MM.1S (cell line): Measurements from ENCODE around the gene LHPP.

Source experiments
- DNase-seq: peaks from one replicate; pipeline ENCODE4 v3.0.0-alpha.2; 2015
- H2AFZ ChIP-seq: fragments of 300-600 bp; sonication (generic); 2 replicates; pipeline ENCODE4 v1.6.0; 2016; ENCODE audit warnings: antibody characterized with exemption, low read length
- H3F3A ChIP-seq: fragments of 300-600 bp; sonication (generic); 2 replicates; pipeline ENCODE4 v1.6.1; 2016; ENCODE audit warnings: mild to moderate bottlenecking, antibody characterized with exemption, low read length, moderate library complexity, mixed read lengths; ENCODE audit not compliant: insufficient read depth
- H3K27ac ChIP-seq: fragments of 300-600 bp; sonication (generic); 2 replicates; pipeline ENCODE4 v1.5.1; 2016; ENCODE audit warnings: mild to moderate bottlenecking, low read length
- H3K27me3 ChIP-seq: fragments of 300-600 bp; sonication (generic); replicated peaks from 2 replicates; pipeline ENCODE4 v1.6.0; 2016; ENCODE audit warnings: low read length; ENCODE audit not compliant: insufficient read depth
- H3K36me3 ChIP-seq: fragments of 300-600 bp; sonication (generic); replicated peaks from 2 replicates; pipeline ENCODE4 v1.6.1; 2016; ENCODE audit warnings: mild to moderate bottlenecking, low read length, mixed read lengths; ENCODE audit not compliant: insufficient read depth
- H3K4me1 ChIP-seq: fragments of 300-600 bp; sonication (generic); 2 replicates; pipeline ENCODE4 v1.6.1; 2016; ENCODE audit warnings: low read length, mixed read lengths
- H3K4me2 ChIP-seq: fragments of 300-600 bp; sonication (generic); 2 replicates; pipeline ENCODE4 v1.6.0; 2016; ENCODE audit warnings: low read depth, low read length
- H3K4me3 ChIP-seq: fragments of 300-600 bp; sonication (generic); 2 replicates; pipeline ENCODE4 v1.5.1; 2016; ENCODE audit warnings: low read length, mixed read lengths
- H3K79me2 ChIP-seq: fragments of 300-600 bp; sonication (generic); 2 replicates; pipeline ENCODE4 v1.6.1; 2016; ENCODE audit warnings: mixed run types, low read length, mixed read lengths
- H3K9ac ChIP-seq: fragments of 300-600 bp; sonication (generic); 2 replicates; pipeline ENCODE4 v1.6.1; 2016; ENCODE audit warnings: low read length, mixed read lengths
- H3K9me2 ChIP-seq: fragments of 300-600 bp; sonication (generic); replicated peaks from 2 replicates; pipeline ENCODE4 v1.6.1; 2016; ENCODE audit warnings: mild to moderate bottlenecking, low read length, mixed read lengths; ENCODE audit not compliant: insufficient read depth
- H3K9me3 ChIP-seq: fragments of 300-600 bp; sonication (generic); replicated peaks from 2 replicates; pipeline ENCODE4 v1.6.1; 2016; ENCODE audit warnings: mild to moderate bottlenecking, low read length, mixed read lengths; ENCODE audit not compliant: insufficient read depth
- H4K20me1 ChIP-seq: fragments of 300-600 bp; sonication (generic); 2 replicates; pipeline ENCODE4 v1.6.1; 2016; ENCODE audit warnings: mild to moderate bottlenecking, low read length, moderate library complexity, mixed read lengths; ENCODE audit not compliant: insufficient read depth
- EZH2 ChIP-seq: fragments of 300-600 bp; sonication (generic); optimal IDR thresholded peaks from 2 replicates; pipeline ENCODE3; 2017; ENCODE audit warnings: low read depth, mild to moderate bottlenecking, antibody characterized with exemption, low read length, mixed read lengths
- EZH2phosphoT487 ChIP-seq: fragments of 300-600 bp; sonication (generic); IDR thresholded peaks from 2 replicates; pipeline ENCODE4 v1.6.1; 2018; ENCODE audit warnings: antibody characterized with exemption, low read length
- TF ChIP-seq, protein P1 (sequence below): fragments of 300-600 bp; sonication (generic); IDR thresholded peaks from 2 replicates; pipeline ENCODE4 v1.5.1; 2016; ENCODE audit warnings: antibody characterized with exemption, low read length, mixed read lengths

The LHPP gene

DNA sequence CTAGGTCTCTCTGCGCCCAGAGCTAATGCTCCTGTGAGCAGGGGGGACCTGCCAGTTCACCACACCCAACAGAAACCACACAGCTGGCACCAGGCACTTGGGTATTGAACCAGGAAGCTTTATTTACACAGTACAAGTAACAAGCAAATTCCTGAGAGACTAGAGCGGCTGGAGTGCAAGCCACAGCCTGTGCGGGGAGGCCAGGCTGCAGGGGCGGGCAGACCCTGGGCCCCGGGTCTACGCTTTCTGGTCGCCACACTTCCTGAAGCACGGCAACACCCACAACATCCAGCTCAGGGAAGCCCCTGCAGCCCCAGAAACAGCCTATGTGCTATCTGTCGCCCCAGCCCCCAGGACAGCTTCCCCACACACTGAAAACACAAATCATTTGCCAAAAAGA, 157.6 kb downstream of the LHPP start:
- Histone ChIP-seq H3K27ac (no peak overlapping the region), H4K20me1 (no peaks in the 10 kb centered on the region), H3F3A (no peaks in the 10 kb centered on the region)

DNA sequence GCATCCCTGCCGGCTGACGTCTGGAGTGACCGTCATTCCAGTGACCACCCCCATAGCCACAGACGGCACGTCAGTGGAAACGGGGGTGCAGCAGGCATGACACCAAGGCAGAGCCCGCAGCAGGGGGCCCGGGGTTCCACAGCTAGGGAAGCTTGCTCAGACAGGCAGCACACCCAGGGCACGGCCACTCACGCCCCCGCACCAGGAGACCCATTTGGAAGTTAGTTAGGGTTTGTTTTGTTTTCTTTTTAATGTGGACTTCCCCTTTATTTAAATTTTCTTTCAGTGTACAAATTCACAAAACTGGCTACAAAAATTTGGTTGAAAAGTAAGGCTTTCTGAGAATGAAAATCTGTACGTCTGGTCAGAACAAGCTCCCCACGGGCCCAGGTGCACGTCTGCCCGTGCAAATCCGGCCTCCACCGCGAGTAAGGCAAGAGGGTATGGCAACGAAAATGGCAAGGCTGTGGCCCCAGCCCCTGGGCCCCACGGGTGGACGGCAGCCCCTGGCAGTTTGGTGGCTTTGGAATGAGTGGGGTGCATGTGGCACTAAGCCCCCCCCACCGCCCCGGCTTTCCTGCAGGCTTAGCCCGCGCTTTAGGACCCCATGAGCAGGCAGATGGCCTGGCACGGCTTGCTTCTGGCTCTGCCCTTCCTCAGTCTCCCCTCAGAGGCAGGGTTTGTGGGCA, 158.3 kb downstream of the LHPP start:
- no peaks in the 10 kb centered on the region for H4K20me1 ChIP-seq
- H3K4me1 ChIP-seq, result no peaks in the 10 kb centered on the region
- no peak overlapping the region for H3K9ac ChIP-seq
- H3K4me2 ChIP-seq, result no peak overlapping the region
- peaks cover 13% of the 10 kb centered on the region; the same call in 1 of the 2 replicates for H3K79me2 ChIP-seq
- no peaks in the 10 kb centered on the region for H3K9me2 ChIP-seq
- H3K27ac ChIP-seq, result no peak overlapping the region
- no peak for DNase-seq
- no peaks in the 10 kb centered on the region for H3F3A ChIP-seq
- H3K4me3 ChIP-seq, result no peak overlapping the region
- no peak for TF ChIP-seq EZH2phosphoT487
- TF ChIP-seq, protein P1, sequence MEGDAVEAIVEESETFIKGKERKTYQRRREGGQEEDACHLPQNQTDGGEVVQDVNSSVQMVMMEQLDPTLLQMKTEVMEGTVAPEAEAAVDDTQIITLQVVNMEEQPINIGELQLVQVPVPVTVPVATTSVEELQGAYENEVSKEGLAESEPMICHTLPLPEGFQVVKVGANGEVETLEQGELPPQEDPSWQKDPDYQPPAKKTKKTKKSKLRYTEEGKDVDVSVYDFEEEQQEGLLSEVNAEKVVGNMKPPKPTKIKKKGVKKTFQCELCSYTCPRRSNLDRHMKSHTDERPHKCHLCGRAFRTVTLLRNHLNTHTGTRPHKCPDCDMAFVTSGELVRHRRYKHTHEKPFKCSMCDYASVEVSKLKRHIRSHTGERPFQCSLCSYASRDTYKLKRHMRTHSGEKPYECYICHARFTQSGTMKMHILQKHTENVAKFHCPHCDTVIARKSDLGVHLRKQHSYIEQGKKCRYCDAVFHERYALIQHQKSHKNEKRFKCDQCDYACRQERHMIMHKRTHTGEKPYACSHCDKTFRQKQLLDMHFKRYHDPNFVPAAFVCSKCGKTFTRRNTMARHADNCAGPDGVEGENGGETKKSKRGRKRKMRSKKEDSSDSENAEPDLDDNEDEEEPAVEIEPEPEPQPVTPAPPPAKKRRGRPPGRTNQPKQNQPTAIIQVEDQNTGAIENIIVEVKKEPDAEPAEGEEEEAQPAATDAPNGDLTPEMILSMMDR, result no peak
- no peak for TF ChIP-seq EZH2
- no peaks in the 10 kb centered on the region for H3K27me3 ChIP-seq
- no peaks in the 10 kb centered on the region for H3K36me3 ChIP-seq
- H3K9me3 ChIP-seq, result no peaks in the 10 kb centered on the region
- H2AFZ ChIP-seq, result no peak overlapping the region

More for the DNA sequence above, 157.6 kb downstream of the LHPP start:
- Histone ChIP-seq H3K4me2 (no peak overlapping the region), H2AFZ (no peak overlapping the region), H3K27me3 (no peaks in the 10 kb centered on the region), H3K9me2 (no peaks in the 10 kb centered on the region), H3K9ac (no peak overlapping the region), H3K36me3 (no peaks in the 10 kb centered on the region), H3K79me2 (peaks cover 6% of the 10 kb centered on the region; the same call in 1 of the 2 replicates), H3K4me1 (no peaks in the 10 kb centered on the region), H3K4me3 (no peak overlapping the region), H3K9me3 (no peaks in the 10 kb centered on the region)
- TF ChIP-seq EZH2phosphoT487 (no peak), EZH2 (no peak)
- TF ChIP-seq, protein P1, result no peak
- no peak for DNase-seq

DNA sequence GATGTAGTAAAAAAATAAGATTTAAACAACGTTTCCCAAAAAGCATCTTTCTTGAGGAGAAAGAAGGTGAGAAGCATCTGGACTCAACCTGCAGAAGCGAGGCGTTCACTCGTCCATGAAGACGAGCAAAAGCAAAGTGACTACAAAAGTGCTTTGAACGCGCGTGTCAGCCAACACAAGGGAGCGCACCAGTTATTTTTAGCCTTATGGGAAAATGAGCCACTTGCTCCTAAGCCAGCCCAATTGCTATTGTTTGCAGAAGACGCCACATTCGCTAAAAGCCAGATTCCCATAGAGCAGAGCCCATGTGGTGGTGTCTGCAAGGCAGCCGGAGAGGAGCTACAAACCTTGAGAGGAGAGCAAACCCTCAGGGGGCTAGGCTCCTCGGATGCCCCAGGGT, 160.0 kb downstream of the LHPP start:
- Histone ChIP-seq H3K9me3 (no peaks in the 10 kb centered on the region), H4K20me1 (no peaks in the 10 kb centered on the region), H3K9me2 (no peaks in the 10 kb centered on the region), H3K4me2 (no peak overlapping the region), H3K27ac (no peak overlapping the region), H3F3A (peaks cover 2% of the 10 kb centered on the region), H3K4me1 (peaks cover 9% of the 10 kb centered on the region), H3K4me3 (no peak overlapping the region), H3K36me3 (no peaks in the 10 kb centered on the region), H3K9ac (no peak overlapping the region), H3K27me3 (no peaks in the 10 kb centered on the region), H2AFZ (no peak overlapping the region), H3K79me2 (peaks cover 30% of the 10 kb centered on the region)
- TF ChIP-seq EZH2phosphoT487, result no peak
- no peak for TF ChIP-seq EZH2
- TF ChIP-seq, protein P1, result no peak
- no peak for DNase-seq
